GM12878 (cell line): ENCODE measurements around the gene TIPRL.

Experiments used
- CBX5 ChIP-seq: sonication (generic); IDR thresholded peaks from 2 replicates; pipeline ENCODE4 v1.6.1; 2016; ENCODE audit warnings: low read depth, moderate library complexity, mild to moderate bottlenecking, inconsistent platforms
- EP300 ChIP-seq, 2 experiments: fragments of 150-350 bp in 1 of 2; IDR thresholded peaks; 2 replicates each; pipeline ENCODE4 v1.6.1; 2011 to 2012; ENCODE audit warnings: low read depth in 2 of 2, low read length in 2 of 2, borderline replicate concordance in 1 of 2, improper control_type of control experiment in 1 of 2, inconsistent platforms in 1 of 2; ENCODE audit not compliant: control insufficient read depth in 1 of 2
- EZH2 ChIP-seq: IDR thresholded peaks from 2 replicates; pipeline ENCODE4 v1.6.1; 2012; ENCODE audit warnings: low read depth, mild to moderate bottlenecking, control low read depth, inconsistent platforms, low read length, borderline replicate concordance; ENCODE audit not compliant: control insufficient read depth
- GABPA ChIP-seq: IDR thresholded peaks from 2 replicates; pipeline ENCODE4 v1.6.1; 2014; ENCODE audit warnings: antibody characterized with exemption, low read depth, mild to moderate bottlenecking, inconsistent platforms
- JUNB ChIP-seq: IDR thresholded peaks from 2 replicates; pipeline ENCODE4 v1.6.1; 2016; ENCODE audit warnings: antibody characterized with exemption, mild to moderate bottlenecking
- KDM1A ChIP-seq: fragments of 200-600 bp; sonication (generic); IDR thresholded peaks from 2 replicates; pipeline ENCODE4 v1.6.1; 2016; ENCODE audit warnings: borderline replicate concordance
- POLR2AphosphoS2 ChIP-seq: IDR thresholded peaks from 2 replicates; pipeline ENCODE4 v1.6.1; 2011; ENCODE audit warnings: low read depth, mild to moderate bottlenecking, low read length, improper control_type of control experiment, moderate library complexity
- RAD21 ChIP-seq: IDR thresholded peaks from 2 replicates; pipeline ENCODE4 v1.6.1; 2011; ENCODE audit warnings: mild to moderate bottlenecking, low read depth, low read length, moderate library complexity; ENCODE audit not compliant: insufficient read depth
- REST ChIP-seq: IDR thresholded peaks from 2 replicates; pipeline ENCODE4 v1.6.1; 2012; ENCODE audit warnings: mild to moderate bottlenecking, low read depth, low read length
- SPI1 ChIP-seq: IDR thresholded peaks from 2 replicates; pipeline ENCODE4 v1.6.1; 2011; ENCODE audit warnings: low read depth, mild to moderate bottlenecking, low read length, moderate library complexity, borderline replicate concordance; ENCODE audit not compliant: insufficient read depth
- TCF12 ChIP-seq: IDR thresholded peaks from 2 replicates; pipeline ENCODE4 v1.6.1; 2011; ENCODE audit warnings: low read depth, mild to moderate bottlenecking, low read length
- ZBED1 ChIP-seq: IDR thresholded peaks from 2 replicates; pipeline ENCODE4 v1.6.1; 2016; ENCODE audit warnings: borderline replicate concordance
- ZZZ3 ChIP-seq: IDR thresholded peaks from 2 replicates; pipeline ENCODE4 v1.6.1; 2011; ENCODE audit warnings: low read depth; ENCODE audit not compliant: control insufficient read depth, insufficient read length
- TF ChIP-seq, protein P1 (sequence below), 3 experiments: IDR thresholded peaks in 2 of 3; conservative IDR thresholded peaks in 1 of 3; 2 replicates each; pipeline ENCODE4 v1.5.1; 2011; ENCODE audit warnings: low read depth in 3 of 3, low read length in 3 of 3, mild to moderate bottlenecking in 3 of 3, control low read depth in 2 of 3, moderate library complexity in 2 of 3, inconsistent platforms in 1 of 3, mixed read lengths in 1 of 3; ENCODE audit not compliant: control insufficient read depth in 2 of 3, insufficient read depth in 1 of 3; ENCODE audit errors: extremely low read depth in 1 of 3

DNA sequence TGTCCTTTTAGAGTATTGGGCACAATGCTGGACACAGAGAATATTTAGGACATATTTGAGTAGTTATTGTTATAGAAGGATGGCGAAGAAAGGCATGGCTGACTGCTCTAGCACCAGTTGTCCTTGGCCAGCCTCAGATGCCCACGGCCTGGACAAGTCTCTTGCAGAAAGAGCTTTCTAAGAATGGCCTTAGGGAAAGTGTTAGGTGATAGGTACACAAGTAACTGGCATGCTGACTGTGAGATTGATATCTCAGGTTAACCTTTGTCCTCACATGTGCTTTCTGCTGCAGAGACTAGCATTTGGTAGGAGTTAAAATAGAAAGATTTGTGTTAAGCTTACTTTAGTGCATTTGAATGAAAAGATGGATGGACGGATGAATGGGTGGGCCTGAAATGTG, 57.2 kb downstream of the TIPRL start:
- no peak for TF ChIP-seq KDM1A
- TF ChIP-seq RAD21: no peak
- no peak for TF ChIP-seq JUNB
- no peak for TF ChIP-seq GABPA
- TF ChIP-seq, protein P1, sequence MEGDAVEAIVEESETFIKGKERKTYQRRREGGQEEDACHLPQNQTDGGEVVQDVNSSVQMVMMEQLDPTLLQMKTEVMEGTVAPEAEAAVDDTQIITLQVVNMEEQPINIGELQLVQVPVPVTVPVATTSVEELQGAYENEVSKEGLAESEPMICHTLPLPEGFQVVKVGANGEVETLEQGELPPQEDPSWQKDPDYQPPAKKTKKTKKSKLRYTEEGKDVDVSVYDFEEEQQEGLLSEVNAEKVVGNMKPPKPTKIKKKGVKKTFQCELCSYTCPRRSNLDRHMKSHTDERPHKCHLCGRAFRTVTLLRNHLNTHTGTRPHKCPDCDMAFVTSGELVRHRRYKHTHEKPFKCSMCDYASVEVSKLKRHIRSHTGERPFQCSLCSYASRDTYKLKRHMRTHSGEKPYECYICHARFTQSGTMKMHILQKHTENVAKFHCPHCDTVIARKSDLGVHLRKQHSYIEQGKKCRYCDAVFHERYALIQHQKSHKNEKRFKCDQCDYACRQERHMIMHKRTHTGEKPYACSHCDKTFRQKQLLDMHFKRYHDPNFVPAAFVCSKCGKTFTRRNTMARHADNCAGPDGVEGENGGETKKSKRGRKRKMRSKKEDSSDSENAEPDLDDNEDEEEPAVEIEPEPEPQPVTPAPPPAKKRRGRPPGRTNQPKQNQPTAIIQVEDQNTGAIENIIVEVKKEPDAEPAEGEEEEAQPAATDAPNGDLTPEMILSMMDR (IDR thresholded peaks at IDR 0.05 in 2 of 3, conservative IDR thresholded peaks at IDR 0.05 in 1 of 3; ENCODE audit: control insufficient read depth in 2 of 3, extremely low read depth in 1 of 3, insufficient read depth in 1 of 3, low read depth in 3 of 3, low read length in 3 of 3): no peak
- TF ChIP-seq ZZZ3: no peak
- TF ChIP-seq REST: no peak
- no peak for TF ChIP-seq EZH2
- no peak for TF ChIP-seq POLR2AphosphoS2
- no peak for TF ChIP-seq EP300 (IDR thresholded peaks at IDR 0.05; ENCODE audit: borderline replicate concordance in 1 of 2, control insufficient read depth in 1 of 2, low read depth in 2 of 2, low read length in 2 of 2)
- no peak for TF ChIP-seq SPI1
- no peak for TF ChIP-seq ZBED1
- TF ChIP-seq TCF12: no peak
- no peak for TF ChIP-seq CBX5
